NCI-H524 (cell line): ENCODE results near the gene GNAL.

Experiments used
- DNase-seq, 2 experiments: peaks; one replicate each; lab custom pipeline; 2025; lab: John Stamatoyannopoulos, UW

GNAL gene

GRCh38 chr18:11809895-11810294 is 120.8 kb downstream of the GNAL start:
- DNase-seq: no peak

- no peak for DNase-seq
Observed at GRCh38 chr18:11810379-11810778, 121.3 kb downstream of the GNAL start.

- no peak for DNase-seq
Observed at GRCh38 chr18:11811009-11811408, 121.9 kb downstream of the GNAL start.

- DNase-seq: no peak
Observed at GRCh38 chr18:11817229-11817628, 128.2 kb downstream of the GNAL start.

- no peak for DNase-seq
Observed at GRCh38 chr18:11818486-11819203, 129.6 kb downstream of the GNAL start.

- no peak for DNase-seq
Observed at GRCh38 chr18:11819938-11820337, 130.9 kb downstream of the GNAL start.

- no peak for DNase-seq
Observed at GRCh38 chr18:11820697-11821096, 131.6 kb downstream of the GNAL start.

GRCh38 chr18:11821208-11821607 is 132.1 kb downstream of the GNAL start:
- DNase-seq: no peak

GRCh38 chr18:11821643-11822237 is 132.7 kb downstream of the GNAL start:
- no peak for DNase-seq

- no peak for DNase-seq
Observed at GRCh38 chr18:11823545-11823944, 134.5 kb downstream of the GNAL start.

GRCh38 chr18:11826836-11827235 is 137.8 kb downstream of the GNAL start:
- DNase-seq: no peak

- no peak for DNase-seq
Observed at GRCh38 chr18:11828786-11829432, 139.8 kb downstream of the GNAL start.

GRCh38 chr18:11830585-11830984 is 141.5 kb downstream of the GNAL start:
- no peak for DNase-seq

- DNase-seq: no peak
Observed at GRCh38 chr18:11831921-11832320, 142.9 kb downstream of the GNAL start.

- DNase-seq: no peak
Observed at GRCh38 chr18:11834772-11835171, 145.7 kb downstream of the GNAL start.

GRCh38 chr18:11839556-11839955 is 150.5 kb downstream of the GNAL start:
- no peak for DNase-seq

- DNase-seq: no peak
Observed at GRCh38 chr18:11840493-11840892, 151.4 kb downstream of the GNAL start.

GRCh38 chr18:11842562-11842961 is 153.5 kb downstream of the GNAL start:
- DNase-seq: peak; percentile 7 to 65

- DNase-seq: no peak
Observed at GRCh38 chr18:11844436-11844835, 155.4 kb downstream of the GNAL start.

GRCh38 chr18:11845654-11846053 is 156.6 kb downstream of the GNAL start:
- DNase-seq: no peak

GRCh38 chr18:11847811-11848210 is 158.7 kb downstream of the GNAL start:
- no peak for DNase-seq

GRCh38 chr18:11849279-11849678 is 160.2 kb downstream of the GNAL start:
- DNase-seq: no peak
